ENCODE results near the gene SGO1.

The SGO1 gene

GRCh38 chr3:20154928-20155327, 31.1 kb downstream of the SGO1 start:
- no peak for DNase-seq (ENCODE audit: low spot score)

GRCh38 chr3:20154078-20154477, 31.9 kb downstream of the SGO1 start:
- no peak for DNase-seq (ENCODE audit: low spot score)

- no peak for DNase-seq (ENCODE audit: low spot score)
Measured at GRCh38 chr3:20148466-20148865, 37.5 kb downstream of the SGO1 start.

- no peak for DNase-seq (ENCODE audit: low spot score)
Measured at GRCh38 chr3:20147361-20147760, 38.6 kb downstream of the SGO1 start.

GRCh38 chr3:20146301-20146700, 39.7 kb downstream of the SGO1 start:
- DNase-seq (ENCODE audit: low spot score), result no peak

- DNase-seq (ENCODE audit: low spot score), result no peak
Measured at GRCh38 chr3:20145874-20146273, 40.1 kb downstream of the SGO1 start.

GRCh38 chr3:20143519-20143918, 42.5 kb downstream of the SGO1 start:
- no peak for DNase-seq (ENCODE audit: low spot score)

GRCh38 chr3:20142517-20142916, 43.5 kb downstream of the SGO1 start:
- DNase-seq (ENCODE audit: low spot score), result no peak

- no peak for DNase-seq (ENCODE audit: low spot score)
Measured at GRCh38 chr3:20141851-20142250, 44.2 kb downstream of the SGO1 start.

- DNase-seq (ENCODE audit: low spot score), result no peak
Measured at GRCh38 chr3:20141316-20141715, 44.7 kb downstream of the SGO1 start.

GRCh38 chr3:20140881-20141280, 45.1 kb downstream of the SGO1 start:
- DNase-seq (ENCODE audit: low spot score), result no peak

- DNase-seq (ENCODE audit: low spot score), result no peak
Measured at GRCh38 chr3:20137647-20138046, 48.4 kb downstream of the SGO1 start.

- DNase-seq (ENCODE audit: low spot score), result no peak
Measured at GRCh38 chr3:20136231-20136630, 49.8 kb downstream of the SGO1 start.

GRCh38 chr3:20130106-20130505, 55.9 kb downstream of the SGO1 start:
- no peak for DNase-seq (ENCODE audit: low spot score)

- DNase-seq (ENCODE audit: low spot score), result no peak
Measured at GRCh38 chr3:20128358-20128757, 57.6 kb downstream of the SGO1 start.

- no peak for DNase-seq (ENCODE audit: low spot score)
Measured at GRCh38 chr3:20125897-20126296, 60.1 kb downstream of the SGO1 start.

GRCh38 chr3:20125289-20125688, 60.7 kb downstream of the SGO1 start:
- DNase-seq (ENCODE audit: low spot score), result no peak

GRCh38 chr3:20123131-20123652, 62.8 kb downstream of the SGO1 start:
- no peak for DNase-seq (ENCODE audit: low spot score)

GRCh38 chr3:20121088-20121487, 64.9 kb downstream of the SGO1 start:
- no peak for DNase-seq (ENCODE audit: low spot score)
